ENCODE data around the gene EIF2B2. TPM values are rescaled to one million over a fixed set of nuclear protein-coding genes. Genes with fewer than 3 reads are reported as not detected.

The EIF2B2 gene
- total RNA-seq, 2 experiments from 2014 or later = 21.0 to 24.2 TPM

DNA sequence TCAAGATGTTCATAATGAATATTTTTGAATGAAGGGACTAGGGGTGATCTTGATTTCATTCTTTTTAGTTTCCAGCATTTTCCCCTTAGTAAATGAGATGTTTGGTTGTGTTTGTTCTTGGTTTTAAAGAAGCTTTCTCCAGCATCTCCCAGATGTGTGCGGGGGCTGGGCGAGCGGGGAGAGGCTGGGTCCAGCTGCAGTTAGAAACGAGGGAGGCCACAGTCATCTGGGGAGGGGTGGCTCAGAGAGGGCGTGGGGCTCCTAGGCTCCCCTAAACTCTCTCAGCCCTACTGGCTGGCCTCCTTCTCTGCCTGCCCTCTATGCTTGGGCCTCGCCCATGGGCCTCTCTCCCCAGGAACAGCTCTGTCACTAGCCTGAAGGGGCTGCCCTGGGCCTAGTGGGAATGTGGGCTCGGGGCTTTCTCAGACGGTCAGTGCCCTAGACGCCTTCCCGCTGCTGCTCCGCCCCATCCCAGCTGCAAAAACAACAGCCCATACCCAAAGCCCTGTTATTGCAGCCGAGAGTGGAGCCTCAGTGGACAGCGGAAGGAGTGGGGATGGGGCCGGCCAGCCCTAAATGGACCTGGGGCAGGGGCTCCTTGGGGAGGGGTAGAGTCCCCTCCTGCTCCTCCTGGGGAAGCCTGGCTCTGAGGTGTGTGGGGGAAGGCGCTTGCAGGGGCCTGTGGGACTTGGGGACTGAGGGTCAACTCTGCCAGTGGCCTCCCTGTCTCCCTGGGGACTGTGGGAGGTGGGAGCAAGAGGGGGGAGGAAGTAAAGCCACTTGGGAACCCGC, 18.3 kb upstream of the EIF2B2 start:
- no peaks in the 10 kb centered on the region for H3K36me3 ChIP-seq (ENCODE audit: insufficient read depth, low read length)
- intact Hi-C loops (cut with DNase I, micrococcal nuclease) = loop anchor here in 1 of 2 experiments (5.0 kb wide), 1 partner anchor 1322 kb away; no protein-coding TSS in a partner anchor
- Mint-ChIP-seq H3K4me3 (no peak overlapping the region), H3K27ac (no peak overlapping the region), H3K36me3 (ENCODE audit: low read depth) (no peaks in the 10 kb centered on the region), H3K27me3 (no peaks in the 10 kb centered on the region), H3K4me1 (ENCODE audit: low read depth) (no peaks in the 10 kb centered on the region), H3K9me3 (no peaks in the 10 kb centered on the region)
- no peaks in the 10 kb centered on the region for H3K27me3 ChIP-seq (ENCODE audit: control insufficient read depth in 1 of 2, insufficient read depth in 2 of 2, low read length in 2 of 2)
- ChIA-PET CTCF (no interaction called here), POLR2A (no interaction called here)
- TF ChIP-seq, protein P1, sequence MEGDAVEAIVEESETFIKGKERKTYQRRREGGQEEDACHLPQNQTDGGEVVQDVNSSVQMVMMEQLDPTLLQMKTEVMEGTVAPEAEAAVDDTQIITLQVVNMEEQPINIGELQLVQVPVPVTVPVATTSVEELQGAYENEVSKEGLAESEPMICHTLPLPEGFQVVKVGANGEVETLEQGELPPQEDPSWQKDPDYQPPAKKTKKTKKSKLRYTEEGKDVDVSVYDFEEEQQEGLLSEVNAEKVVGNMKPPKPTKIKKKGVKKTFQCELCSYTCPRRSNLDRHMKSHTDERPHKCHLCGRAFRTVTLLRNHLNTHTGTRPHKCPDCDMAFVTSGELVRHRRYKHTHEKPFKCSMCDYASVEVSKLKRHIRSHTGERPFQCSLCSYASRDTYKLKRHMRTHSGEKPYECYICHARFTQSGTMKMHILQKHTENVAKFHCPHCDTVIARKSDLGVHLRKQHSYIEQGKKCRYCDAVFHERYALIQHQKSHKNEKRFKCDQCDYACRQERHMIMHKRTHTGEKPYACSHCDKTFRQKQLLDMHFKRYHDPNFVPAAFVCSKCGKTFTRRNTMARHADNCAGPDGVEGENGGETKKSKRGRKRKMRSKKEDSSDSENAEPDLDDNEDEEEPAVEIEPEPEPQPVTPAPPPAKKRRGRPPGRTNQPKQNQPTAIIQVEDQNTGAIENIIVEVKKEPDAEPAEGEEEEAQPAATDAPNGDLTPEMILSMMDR (IDR thresholded peaks at IDR 0.05) = no peak
- DNase-seq (no peak), ATAC-seq (ENCODE audit: poor library complexity) (no peak)
- H3K4me3 ChIP-seq (ENCODE audit: low read length) = no peak overlapping the region
- H3K4me1 ChIP-seq (ENCODE audit: insufficient read depth, low read length) = no peaks in the 10 kb centered on the region
- no peaks in the 10 kb centered on the region for H3K9me3 ChIP-seq (ENCODE audit: control insufficient read depth in 1 of 2, insufficient read depth in 1 of 2, low read length in 2 of 2)
- H3K27ac ChIP-seq (ENCODE audit: low read depth in 1 of 2, low read length in 2 of 2) = no peak overlapping the region

DNA sequence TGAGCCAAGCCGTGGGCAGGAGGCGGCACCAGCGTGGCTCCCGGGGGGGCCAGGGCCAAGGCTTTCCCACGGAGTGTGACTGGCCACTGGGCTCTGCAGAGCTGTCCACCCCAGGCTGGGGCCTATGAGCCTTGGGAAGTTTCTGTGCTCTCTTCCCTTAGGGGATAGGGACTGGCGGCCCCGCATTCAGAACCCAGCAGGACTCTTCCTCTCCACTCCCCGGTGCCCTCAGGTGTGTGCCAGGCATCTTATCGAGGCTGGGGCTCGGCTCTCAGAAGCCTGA, 17.8 kb upstream of the EIF2B2 start:
- Histone ChIP-seq H3K27me3 (ENCODE audit: control insufficient read depth in 1 of 2, insufficient read depth in 2 of 2, low read length in 2 of 2) (no peaks in the 10 kb centered on the region), H3K36me3 (ENCODE audit: insufficient read depth, low read length) (no peaks in the 10 kb centered on the region), H3K9me3 (ENCODE audit: control insufficient read depth in 1 of 2, insufficient read depth in 1 of 2, low read length in 2 of 2) (no peaks in the 10 kb centered on the region), H3K4me1 (ENCODE audit: insufficient read depth, low read length) (no peaks in the 10 kb centered on the region), H3K4me3 (ENCODE audit: low read length) (no peak overlapping the region), H3K27ac (ENCODE audit: low read depth in 1 of 2, low read length in 2 of 2) (no peak overlapping the region)
- H3K9me3 Mint-ChIP-seq = no peaks in the 10 kb centered on the region
- CTCF ChIA-PET = no interaction called here
- no peak overlapping the region for H3K27ac Mint-ChIP-seq
- DNase-seq (no peak), ATAC-seq (ENCODE audit: poor library complexity) (no peak)
- TF ChIP-seq, protein P1 (IDR thresholded peaks at IDR 0.05) = no peak
- intact Hi-C loops (cut with DNase I, micrococcal nuclease) = loop anchor here in 1 of 2 experiments (5.0 kb wide), 1 partner anchor 1323 kb away; no protein-coding TSS in a partner anchor
- no peaks in the 10 kb centered on the region for H3K36me3 Mint-ChIP-seq (ENCODE audit: low read depth)
- H3K27me3 Mint-ChIP-seq = no peaks in the 10 kb centered on the region
- no peaks in the 10 kb centered on the region for H3K4me1 Mint-ChIP-seq (ENCODE audit: low read depth)
- H3K4me3 Mint-ChIP-seq = no peak overlapping the region
- POLR2A ChIA-PET = no interaction called here

DNA sequence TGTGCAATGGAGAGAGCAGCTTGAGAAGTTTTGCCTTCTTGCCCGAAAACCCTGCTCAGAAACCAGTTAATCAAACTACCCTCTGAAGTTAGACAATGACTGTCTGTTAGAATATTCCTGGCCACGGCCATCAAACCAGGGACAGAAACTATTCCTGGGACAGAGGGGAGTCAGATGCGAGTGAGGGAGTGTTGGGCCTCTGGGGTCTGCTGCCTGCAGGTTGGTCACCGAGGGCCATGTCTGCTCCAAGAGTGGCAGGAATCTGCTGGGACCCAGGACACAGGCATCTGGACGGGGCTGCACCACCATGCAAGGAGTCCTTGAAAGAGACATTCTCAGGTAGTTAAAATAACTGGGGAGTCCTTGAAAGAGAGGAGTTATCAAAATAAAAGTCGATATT, 16.9 kb upstream of the EIF2B2 start:
- no peaks in the 10 kb centered on the region for H3K4me1 ChIP-seq (ENCODE audit: insufficient read depth, low read length)

More for the DNA sequence above, 16.9 kb upstream of the EIF2B2 start:
- no peak overlapping the region for H3K4me3 Mint-ChIP-seq
- POLR2A ChIA-PET = no interaction called here
- H3K36me3 Mint-ChIP-seq (ENCODE audit: low read depth) = no peaks in the 10 kb centered on the region
- ATAC-seq (ENCODE audit: poor library complexity) (no peak), DNase-seq (no peak)
- H3K9me3 ChIP-seq (ENCODE audit: control insufficient read depth in 1 of 2, insufficient read depth in 1 of 2, low read length in 2 of 2) = no peaks in the 10 kb centered on the region
- H3K27ac Mint-ChIP-seq = no peak overlapping the region
- H3K4me1 Mint-ChIP-seq (ENCODE audit: low read depth) = no peaks in the 10 kb centered on the region
- H3K9me3 Mint-ChIP-seq = no peaks in the 10 kb centered on the region
- H3K27me3 ChIP-seq (ENCODE audit: control insufficient read depth in 1 of 2, insufficient read depth in 2 of 2, low read length in 2 of 2) = no peaks in the 10 kb centered on the region
- H3K4me3 ChIP-seq (ENCODE audit: low read length) = no peak overlapping the region
- TF ChIP-seq, protein P1 (IDR thresholded peaks at IDR 0.05) = no peak
- H3K27ac ChIP-seq (ENCODE audit: low read depth in 1 of 2, low read length in 2 of 2) = no peak overlapping the region
- no peaks in the 10 kb centered on the region for H3K27me3 Mint-ChIP-seq
- CTCF ChIA-PET = no interaction called here
- intact Hi-C loops (cut with DNase I, micrococcal nuclease) = loop anchor here in 1 of 2 experiments (5.0 kb wide), 1 partner anchor 1324 kb away; no protein-coding TSS in a partner anchor
- no peaks in the 10 kb centered on the region for H3K36me3 ChIP-seq (ENCODE audit: insufficient read depth, low read length)
